Suprapubic skin (tissue), 3 donors: ENCODE data around the gene IL3.
A peak's percentile ranks its signal among the peaks of the same experiment; 100 is the strongest.

ENCODE experiments used
- POLR2AphosphoS5 ChIP-seq, 3 donors: sonication (generic); formaldehyde crosslinking; IDR thresholded peaks; one replicate each; pipeline ENCODE4 v1.6.1; 2017; ENCODE audit warnings: antibody characterized with exemption in 3 of 3
- TF ChIP-seq, protein P1 (sequence below), 2 donors: fragments of 200-600 bp in 1 of 2; fragments of 450-650 bp in 1 of 2; sonication (generic) in 1 of 2; IDR thresholded peaks; one replicate each; pipeline ENCODE4 v1.5.1; 2016 to 2019; ENCODE audit warnings: antibody characterized with exemption in 2 of 2, mild to moderate bottlenecking in 1 of 2, moderate library complexity in 1 of 2

DNA sequence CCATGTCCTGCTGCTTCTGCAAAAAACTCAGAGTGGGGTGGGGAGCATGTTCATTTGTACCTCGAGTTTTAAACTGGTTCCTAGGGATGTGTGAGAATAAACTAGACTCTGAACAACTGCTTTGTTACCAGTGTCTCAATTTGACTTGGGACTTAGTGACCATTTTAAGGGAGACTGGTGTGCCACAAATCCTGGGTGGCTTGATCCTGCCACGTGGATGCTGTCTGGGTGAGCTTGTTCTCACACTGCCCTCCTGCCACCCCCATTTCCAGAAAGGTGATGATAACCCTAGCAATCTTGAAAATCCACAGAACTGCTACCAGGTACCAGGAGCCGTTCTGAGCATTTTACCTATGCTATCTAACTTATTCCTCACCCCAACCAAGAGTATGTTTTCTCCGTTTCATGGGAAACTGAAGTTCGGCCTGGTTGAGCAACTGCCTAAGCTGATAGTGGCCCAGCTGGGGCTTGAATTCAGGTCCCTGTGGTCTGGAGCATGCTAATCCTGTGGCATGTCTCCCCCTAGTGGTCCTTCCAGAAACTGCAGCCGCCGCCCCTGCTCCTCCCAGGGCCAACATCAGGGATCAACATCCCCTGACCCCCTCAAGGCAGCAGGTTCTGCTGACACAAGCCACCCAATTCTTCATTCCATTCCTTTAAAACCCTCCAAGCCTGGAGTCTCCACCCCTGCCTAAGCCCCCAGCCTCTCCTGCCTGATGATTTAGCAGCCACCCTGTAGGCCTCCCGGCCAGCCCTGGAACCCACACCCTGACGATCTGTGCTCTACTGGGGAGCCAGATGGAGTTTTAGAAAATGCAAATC is 2.8 kb downstream of the IL3 start:
- TF ChIP-seq, protein P1, sequence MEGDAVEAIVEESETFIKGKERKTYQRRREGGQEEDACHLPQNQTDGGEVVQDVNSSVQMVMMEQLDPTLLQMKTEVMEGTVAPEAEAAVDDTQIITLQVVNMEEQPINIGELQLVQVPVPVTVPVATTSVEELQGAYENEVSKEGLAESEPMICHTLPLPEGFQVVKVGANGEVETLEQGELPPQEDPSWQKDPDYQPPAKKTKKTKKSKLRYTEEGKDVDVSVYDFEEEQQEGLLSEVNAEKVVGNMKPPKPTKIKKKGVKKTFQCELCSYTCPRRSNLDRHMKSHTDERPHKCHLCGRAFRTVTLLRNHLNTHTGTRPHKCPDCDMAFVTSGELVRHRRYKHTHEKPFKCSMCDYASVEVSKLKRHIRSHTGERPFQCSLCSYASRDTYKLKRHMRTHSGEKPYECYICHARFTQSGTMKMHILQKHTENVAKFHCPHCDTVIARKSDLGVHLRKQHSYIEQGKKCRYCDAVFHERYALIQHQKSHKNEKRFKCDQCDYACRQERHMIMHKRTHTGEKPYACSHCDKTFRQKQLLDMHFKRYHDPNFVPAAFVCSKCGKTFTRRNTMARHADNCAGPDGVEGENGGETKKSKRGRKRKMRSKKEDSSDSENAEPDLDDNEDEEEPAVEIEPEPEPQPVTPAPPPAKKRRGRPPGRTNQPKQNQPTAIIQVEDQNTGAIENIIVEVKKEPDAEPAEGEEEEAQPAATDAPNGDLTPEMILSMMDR (IDR thresholded peaks at IDR 0.05) = peak; percentile 72 to 97
- TF ChIP-seq POLR2AphosphoS5 (IDR thresholded peaks at IDR 0.05) = no peak
